ENCODE measurements around the gene IGF2.

The IGF2 gene

DNA sequence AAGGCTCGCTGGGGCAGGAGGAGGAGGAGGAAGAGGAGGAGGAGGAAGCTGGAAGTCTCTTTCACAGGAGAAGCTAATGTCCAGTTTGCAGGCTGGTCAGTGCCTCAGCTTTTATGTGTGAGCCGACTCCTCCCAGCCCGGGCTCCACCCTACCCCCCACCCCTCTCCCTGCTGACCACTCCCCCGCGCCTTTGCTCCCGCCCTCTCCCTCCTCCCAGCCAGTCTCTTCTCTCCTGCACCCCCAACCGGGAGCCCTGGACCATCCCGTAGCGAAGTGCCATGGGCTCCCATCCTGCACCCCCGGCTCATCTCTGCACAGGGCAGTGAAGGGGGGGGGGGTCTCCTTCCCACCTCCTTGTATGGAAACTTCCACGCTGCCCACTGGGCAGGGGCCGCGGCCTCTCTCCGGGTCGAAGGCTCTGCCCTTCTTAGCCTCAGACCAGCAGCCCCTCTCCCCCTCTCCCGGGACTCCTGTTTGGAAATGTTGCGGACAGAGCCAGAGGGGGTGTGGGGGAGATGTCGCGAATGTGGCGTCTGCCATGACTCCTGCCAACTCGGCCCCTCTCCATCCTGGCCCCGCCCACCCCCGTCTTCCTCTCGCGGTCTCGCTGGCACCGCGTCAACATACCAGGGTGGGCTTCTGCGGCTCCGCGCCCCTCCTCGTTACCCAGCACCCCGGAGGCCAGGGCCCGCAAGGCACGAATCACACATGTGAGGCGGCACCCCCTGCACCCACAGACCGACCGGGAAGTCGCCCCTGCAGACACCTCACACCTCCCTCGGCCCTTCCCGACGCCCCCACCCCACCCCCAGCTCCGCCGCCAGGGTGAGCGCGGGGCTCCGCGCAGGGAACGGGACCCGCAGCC, 1.8 kb downstream of the IGF2 start:
- no peak for DNase-seq (ENCODE audit: extremely low read depth in 1 of 2, low read depth in 1 of 2)

DNA sequence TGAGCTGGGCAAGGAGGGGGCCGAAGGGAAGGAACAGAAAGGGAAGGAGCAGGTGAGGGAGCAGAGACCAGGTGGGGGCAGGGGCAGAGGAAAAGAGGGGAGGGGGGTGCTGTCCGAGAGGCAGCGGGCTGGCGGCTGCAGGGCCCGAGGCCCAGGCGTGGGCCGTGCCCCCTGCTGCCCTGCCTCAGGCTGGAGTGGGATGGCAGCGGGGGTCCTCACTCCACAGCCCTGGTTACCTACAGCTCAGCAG, 2.3 kb downstream of the IGF2 start:
- no peak for DNase-seq (ENCODE audit: extremely low read depth in 1 of 2, low read depth in 1 of 2)

DNA sequence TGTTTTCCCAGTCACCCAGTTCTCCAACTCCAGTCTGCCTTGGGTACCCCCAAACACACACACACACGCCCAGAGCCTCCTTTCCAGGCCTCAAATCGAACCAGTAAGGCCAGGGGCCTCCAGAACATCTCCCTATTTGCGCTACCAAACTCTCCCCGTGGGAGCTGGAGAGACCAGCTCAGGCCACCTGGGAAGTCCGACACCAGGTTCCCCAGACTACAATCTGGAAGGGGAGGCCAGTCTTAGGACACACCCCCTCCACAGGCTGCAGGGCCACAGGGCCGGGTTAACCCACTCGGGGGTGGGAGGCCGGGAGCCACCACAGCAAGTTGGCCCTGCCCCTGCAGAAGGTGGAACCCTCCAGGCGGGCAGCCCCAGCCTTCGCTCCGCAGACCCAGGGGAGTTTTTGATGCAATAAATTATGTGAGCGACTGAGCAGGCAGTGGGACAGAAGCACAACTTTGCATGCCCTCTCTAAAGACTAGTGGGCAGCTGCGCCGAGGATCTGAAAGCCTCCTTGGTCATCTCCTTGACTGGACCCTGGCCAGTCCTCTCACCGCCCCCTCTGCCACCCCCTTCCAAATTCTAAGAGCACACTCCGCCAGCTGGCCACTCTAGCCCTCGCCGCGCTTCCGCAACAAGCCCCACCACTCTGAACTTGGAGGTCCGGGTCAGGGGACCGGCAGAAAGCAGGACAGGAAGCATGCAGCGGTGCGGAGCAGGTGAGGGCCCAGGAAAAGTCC, 2.8 kb downstream of the IGF2 start:
- no peak for DNase-seq (ENCODE audit: extremely low read depth in 1 of 2, low read depth in 1 of 2)

DNA sequence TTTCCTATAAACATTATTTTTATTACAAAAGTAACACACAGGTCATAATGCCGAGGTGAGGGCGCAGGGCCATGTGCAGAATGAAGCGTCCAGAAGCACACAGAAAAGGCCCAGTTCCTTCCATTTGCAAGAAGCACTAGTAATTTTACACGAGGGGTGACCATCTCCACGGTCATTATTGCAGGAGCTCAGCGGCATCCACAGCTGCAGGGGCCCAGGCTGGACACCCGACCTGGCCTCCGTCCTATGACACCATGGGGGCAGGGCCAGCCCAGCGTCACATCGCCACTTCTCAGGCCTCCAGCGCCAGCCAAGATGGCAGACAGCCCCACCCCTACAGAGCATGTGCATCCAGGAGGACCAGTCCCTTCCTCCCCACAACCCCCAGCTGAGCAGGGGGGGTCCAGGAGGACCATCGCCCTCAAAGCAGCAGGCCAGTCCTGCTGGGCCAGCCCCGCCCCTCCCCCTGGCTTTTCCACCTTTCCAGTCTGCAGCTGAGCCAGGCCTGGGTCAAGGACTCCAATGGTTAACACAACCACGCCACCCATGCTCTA, 3.5 kb downstream of the IGF2 start:
- DNase-seq (ENCODE audit: extremely low read depth in 1 of 2, low read depth in 1 of 2) = no peak

DNA sequence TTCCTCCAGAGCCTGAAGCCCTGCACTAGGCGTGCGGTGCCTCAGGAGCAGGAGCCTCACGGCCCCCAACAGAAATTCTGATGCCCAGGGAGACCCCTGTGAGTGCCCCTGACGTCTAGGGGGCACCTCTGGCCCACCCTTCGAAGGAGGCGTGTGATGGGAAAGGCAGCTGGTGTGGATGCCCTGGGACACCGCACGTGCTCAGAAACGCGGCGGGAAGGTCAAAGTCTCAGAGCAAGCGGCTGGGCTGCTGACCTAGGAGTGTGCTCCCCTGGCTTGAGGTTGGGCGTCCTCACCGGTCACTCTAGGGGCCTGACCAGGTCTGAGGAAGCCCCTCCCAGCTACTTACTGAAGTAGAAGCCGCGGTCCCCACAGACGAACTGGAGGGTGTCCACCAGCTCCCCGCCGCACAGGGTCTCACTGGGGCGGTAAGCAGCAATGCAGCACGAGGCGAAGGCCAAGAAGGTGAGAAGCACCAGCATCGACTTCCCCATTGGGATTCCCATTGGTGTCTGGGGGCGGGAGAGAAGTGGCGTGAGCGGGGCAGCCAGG, 4.1 kb downstream of the IGF2 start:
- DNase-seq (ENCODE audit: extremely low read depth in 1 of 2, low read depth in 1 of 2) = no peak

DNA sequence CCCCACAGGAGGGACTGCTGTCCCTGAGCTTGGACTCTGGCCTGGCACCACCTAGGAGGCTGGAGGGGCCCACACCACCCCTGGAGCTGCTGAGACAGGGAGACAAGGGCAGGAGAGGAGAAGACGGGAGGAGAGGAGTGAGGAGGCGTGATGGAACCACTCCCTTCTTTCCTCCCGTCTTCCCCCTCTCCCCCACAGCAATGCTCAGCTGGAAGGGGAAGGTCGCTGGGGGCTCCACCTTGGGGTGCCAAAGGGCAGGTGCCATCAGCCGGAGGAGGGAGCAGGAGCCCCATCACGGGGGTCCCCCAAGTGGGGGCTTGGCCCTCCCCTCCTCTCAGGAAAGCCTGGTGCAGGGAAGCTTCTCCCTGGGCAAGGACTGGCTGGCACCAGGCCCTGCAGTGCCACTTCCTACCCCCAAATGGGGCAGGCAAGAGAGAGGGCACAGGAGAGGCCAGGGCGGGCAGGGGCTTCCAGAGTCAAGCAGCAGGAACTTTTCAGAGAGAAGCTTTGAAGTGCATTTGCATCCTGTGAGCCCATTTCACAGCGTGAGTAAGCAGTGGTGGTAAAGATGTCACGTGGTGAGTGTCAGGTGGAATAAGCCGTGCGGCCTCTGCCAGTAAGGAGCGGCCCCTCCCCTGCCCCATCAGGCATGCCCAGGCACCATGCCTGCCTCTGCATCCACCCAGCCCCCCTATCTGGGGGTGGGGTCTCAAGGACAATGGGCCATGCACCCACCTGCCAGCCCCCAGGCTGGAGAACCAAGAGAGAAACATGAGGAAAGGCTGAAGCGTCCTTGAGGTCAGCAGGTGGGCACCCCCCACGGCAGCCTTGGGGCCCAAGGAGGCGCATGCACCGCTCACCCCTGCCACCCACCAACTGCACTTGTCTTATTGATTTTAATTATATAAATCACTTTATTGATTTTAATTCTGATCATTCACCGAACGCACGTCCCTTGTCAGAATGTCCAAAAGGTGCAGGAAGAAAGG, 4.9 kb downstream of the IGF2 start:
- no peak for DNase-seq (ENCODE audit: extremely low read depth in 1 of 2, low read depth in 1 of 2)

DNA sequence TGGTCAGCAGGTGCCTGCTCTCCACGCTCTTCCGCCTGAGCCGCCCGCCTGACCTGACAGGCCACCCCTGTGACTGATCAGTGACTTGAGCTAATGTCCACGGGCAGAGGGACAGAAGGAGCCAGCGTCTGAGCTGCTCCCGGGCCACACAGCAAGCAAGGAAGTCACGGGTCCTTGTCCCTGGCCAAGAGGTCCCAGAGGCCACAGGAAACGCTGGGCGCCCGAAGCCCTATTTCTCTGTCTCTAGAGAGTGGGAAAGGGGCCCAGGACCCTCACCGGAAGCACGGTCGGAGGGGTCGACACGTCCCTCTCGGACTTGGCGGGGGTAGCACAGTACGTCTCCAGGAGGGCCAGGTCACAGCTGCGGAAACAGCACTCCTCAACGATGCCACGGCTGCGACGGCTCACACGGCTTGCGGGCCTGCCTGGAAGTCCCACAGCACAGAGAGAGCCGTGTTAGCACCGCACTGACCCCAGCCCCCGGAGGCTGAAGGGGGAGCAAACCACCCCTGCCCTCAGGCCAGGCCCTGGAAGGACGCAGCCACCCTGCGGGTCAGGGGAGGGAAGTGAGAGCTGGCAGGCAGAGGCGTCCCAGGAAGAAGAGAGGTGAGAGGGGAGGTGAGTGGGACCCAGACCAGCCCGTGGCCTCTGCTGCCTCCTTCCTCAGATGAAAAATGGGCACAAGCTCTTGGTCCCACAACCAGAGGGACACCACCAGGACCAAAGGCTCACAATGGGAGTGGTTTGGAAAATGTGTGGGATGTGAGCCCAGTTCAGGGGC, 5.8 kb downstream of the IGF2 start:
- no peak for DNase-seq (ENCODE audit: extremely low read depth in 1 of 2, low read depth in 1 of 2)

DNA sequence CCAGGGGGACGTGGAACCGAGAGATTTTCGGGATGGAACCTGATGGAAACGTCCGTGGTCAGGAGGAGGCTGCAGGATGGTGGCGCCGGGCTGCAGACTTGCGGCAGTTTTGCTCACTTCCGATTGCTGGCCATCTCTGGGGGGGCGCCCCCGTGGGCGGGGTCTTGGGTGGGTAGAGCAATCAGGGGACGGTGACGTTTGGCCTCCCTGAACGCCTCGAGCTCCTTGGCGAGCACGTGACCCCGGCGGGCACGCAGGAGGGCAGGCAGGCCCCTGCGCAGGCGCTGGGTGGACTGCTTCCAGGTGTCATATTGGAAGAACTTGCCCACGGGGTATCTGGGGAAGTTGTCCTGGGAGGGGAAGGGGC, 6.3 kb downstream of the IGF2 start:
- no peak for DNase-seq (ENCODE audit: extremely low read depth in 1 of 2, low read depth in 1 of 2)

DNA sequence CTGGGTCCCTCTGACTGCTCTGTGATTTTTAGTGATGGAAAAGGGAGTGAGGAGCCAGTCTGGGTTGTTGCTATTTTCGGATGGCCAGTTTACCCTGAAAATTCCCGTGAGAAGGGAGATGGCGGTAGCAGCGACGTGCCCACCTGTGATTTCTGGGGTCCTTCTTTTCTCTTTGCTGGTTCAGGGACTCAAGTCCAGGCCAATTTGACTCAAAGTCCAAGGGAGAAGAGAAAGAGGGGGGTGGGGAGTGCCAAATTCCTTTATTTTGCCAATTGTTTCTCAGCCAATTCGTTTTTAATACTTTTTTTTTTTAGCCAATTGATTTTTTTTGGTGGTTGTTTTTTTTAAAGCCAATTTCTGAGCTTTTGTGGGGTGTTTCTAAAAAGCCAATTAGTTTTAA, 6.9 kb downstream of the IGF2 start:
- DNase-seq (ENCODE audit: extremely low read depth in 1 of 2, low read depth in 1 of 2) = no peak

DNA sequence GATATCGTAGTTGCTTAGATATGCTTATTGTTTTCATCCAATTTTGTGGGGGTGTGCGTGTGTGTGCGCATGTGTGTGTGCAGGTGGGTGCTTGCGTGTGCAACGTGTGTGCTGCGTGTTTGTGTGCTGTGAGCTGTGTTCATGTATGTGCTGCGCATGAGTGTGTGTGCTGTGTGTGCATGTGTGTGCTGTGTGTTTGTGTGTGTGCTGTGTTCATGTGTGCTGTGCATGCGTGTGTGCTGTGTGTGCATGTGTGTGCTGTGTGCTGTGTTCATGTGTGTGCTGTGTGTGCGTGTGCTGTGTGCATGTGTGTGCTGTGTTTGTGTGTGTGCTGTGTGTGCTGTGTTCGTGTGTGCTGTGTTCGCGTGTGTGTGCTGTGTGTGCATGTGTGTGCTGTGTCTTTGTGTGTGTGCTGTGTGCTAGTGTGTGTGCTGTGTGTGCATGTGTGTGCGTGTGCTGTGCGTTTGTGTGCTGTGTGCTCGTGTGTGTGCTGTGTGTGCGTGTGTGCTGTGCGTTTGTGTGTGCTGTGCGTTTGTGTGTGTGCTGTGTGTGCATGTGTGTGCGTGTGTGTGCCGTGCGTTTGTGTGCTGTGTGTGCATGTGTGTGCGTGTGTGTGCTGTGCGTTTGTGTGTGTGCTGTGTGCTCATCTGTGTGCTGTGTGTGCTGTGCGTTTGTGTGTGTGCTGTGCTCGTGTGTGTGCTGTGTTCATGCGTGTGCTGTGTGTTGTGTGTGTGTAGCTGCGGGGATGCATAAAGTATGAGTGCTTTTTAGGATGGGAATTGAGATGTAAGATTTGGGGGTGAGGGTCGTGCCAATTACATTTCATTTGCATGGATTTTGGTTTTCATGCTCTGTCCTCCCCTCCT, 7.6 kb downstream of the IGF2 start:
- DNase-seq (ENCODE audit: extremely low read depth in 1 of 2, low read depth in 1 of 2) = no peak

DNA sequence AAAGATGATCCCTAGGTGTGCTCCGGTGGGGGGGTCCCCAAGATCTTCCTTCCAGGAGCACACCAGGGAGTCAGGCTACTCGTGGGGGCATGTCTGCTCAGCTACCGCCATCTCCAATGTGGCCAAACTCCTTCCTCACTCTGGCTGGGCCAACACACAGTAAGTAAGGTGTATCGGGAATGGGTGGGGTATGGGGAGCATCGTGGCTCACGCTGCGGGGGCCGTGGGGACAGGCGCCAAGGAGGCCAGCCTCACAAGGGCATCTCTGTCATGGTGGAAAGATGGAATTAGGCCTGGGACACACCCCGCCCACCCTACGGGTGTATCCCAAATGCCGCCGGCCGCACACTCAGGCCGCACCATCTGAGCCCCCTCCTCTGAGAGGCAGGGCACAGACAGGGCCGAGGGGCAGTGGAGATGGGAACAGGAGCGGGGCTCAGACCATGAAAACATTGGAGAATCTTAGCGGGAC, 8.3 kb downstream of the IGF2 start:
- DNase-seq (ENCODE audit: extremely low read depth in 1 of 2, low read depth in 1 of 2) = no peak

DNA sequence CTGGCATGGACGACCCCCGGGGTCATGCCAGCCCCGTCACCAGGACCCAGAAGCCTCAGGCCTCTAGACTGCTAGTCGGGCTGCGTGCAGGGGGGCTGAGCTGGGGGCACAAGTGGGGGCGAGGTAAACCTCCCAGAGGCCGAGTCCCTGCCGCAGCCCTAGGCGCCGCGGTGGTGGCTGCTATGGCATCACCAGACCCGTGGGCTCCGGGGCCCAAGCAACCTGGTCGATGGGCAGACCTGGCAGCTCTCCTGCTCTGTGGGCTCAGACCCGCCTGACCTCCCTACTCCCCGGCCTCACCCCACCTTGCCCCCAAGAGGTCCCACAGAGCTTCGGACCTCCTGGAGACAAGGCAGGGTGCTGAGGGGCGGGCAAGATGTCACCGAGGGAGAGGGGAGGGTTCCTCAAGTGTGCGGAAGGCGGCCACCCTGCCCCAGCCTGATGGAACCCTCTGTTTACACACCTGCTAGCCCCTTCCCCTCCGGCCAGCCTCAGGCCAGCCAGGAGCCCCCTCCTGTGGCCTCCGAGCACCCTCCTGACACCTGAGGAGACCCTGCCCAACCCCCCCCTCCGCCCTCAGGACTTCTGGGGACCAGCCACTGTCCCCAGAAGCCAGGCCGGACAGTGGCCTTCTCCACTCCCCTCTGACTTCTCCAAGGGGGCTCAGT, 9.4 kb downstream of the IGF2 start:
- no peak for DNase-seq (ENCODE audit: extremely low read depth in 1 of 2, low read depth in 1 of 2)

DNA sequence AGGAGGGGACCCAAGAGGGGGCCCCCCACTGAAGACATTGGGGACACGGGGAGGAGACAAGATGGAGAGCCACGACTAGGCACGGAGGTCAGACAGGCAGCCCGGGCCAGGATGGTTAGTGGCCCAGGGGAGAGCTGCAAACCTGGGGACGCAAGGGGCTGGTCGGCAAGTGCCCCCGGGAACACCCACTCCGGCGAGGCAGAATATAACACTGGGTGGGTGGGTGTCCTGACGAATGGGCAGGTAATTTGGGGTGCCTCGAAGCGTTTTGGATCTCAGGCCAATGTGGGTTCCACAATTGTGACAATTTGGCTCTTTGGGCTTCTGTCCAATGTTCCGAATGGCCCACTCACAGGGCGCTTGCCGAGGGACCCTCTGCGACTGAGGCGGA, 9.9 kb downstream of the IGF2 start:
- no peak for DNase-seq (ENCODE audit: extremely low read depth in 1 of 2, low read depth in 1 of 2)

DNA sequence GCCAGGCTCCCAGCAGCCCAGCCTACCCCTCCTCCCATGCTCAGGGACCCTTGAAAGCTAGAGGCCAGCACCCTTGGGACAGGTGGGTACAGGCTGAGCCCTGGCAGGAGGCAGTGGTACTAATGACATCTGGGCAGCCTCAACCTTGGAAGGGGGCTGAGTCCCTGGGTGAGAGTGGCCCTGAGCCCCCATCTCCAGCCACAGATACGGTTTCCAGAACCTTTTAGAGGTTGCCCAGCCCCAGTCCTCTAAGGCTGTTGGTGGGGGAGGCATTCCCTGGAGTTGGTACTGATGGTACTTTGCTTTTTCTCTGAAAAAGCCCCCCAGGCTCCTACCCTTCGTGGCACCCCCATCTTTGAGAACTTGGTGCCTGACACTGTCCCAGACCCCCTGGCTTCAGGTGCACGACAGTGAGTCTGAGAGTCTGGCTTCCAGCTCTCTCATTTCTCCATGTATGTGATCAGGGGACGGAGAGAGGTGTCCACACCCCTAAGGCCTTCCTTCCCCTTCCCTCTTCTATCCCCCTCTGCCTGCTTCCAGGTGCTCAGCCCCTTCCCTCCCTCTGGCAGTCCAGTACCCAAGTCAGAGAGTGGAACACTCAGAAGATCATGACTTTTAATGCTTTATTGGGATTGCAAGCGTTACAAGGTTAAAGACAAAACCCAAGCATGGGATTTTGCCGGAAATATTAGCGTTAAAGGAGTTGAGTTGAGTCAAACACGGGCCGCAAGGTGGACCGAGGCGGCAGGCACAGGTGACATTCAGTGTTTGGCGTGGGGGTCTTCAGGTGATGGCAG, 10.5 kb downstream of the IGF2 start:
- DNase-seq (ENCODE audit: extremely low read depth in 1 of 2, low read depth in 1 of 2) = no peak

DNA sequence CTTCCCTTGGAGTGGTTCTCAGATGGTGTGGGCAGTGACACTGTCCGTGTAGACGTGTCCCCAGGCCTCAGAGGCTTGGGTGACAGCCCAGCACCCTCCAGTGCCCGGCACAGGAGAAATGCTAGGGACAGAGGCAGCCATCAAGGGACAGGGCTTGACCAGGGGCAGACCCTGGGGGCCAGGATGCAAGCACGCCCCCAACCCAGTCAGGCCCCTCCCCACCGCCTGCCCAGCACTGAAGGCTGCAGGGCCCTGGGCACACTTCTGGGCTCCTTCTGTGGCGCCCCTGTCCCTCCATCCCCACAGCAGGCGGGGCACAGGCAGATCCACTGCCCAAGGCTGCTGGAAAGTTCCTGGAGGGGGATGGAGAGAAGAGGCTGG, 11.1 kb downstream of the IGF2 start:
- no peak for DNase-seq (ENCODE audit: extremely low read depth in 1 of 2, low read depth in 1 of 2)

DNA sequence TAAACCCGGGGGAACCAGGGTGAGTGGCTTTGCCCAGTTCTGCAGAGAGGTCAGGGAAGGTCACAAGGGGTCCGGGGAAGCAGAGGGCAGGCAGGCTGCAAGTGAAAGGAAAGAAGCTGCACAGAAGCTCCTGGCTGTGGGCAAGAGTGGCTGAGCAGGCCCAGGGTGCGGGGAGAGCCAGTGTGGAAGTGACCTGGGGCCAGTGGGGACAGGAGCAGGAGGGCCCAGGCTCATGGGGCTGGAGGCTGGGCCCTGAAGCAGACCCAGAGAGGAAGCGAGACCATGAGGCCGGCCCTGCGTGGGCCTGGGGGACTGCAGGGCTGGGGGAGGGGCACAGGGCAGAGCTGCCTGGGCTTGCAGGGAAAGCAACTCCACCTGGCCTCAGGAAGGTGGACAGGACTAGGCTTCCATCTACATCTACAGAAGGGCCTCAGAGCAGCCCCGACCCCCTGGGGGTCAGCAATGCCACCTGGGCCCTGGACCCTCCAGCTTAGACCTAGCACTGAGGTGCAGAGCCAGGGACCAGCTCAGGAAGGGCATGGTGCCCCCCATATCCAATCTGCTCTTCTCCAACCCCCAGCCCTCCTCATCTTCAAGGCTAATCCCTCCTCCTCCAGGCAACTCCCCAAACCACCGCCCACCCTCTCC, 11.6 kb downstream of the IGF2 start:
- DNase-seq (ENCODE audit: extremely low read depth in 1 of 2, low read depth in 1 of 2) = no peak

DNA sequence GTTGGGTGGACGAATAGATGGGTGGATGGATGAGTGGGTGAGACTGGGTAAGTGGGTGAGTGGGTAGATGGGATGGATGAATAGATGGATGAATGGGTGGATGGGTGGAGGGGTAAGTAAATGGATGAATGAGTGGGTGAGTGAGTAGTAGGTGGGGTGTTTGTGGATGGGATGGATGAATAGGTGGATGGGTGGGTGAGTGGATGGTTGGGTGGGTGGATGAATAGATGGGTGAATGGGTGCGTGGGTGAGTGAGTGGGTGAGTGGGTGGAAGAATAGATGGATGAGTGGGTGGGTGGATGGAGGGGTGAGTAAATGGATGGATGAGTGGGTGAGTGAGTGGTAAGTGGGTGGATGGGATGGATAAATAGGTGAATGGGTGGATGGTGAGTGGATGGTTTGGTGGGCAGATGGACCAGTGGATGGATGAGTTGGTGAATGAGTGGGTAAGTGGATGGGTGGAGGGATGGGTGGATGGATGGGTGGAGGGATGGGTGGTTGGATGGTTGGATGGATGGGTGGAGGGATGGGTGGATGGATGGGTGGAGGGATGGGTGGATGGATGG, 12.6 kb downstream of the IGF2 start:
- DNase-seq (ENCODE audit: extremely low read depth in 1 of 2, low read depth in 1 of 2) = no peak

Data from stimulated activated CD8-positive, alpha-beta memory T cell treated with anti-CD3 and anti-CD28 coated beads, Interleukin-7, amount 100 ng/mL, for 48 hours (primary cell).